K562 (cell line): ENCODE data around the gene ABCC12. TPM values are rescaled to one million over a fixed set of nuclear protein-coding genes. Genes with fewer than 3 reads are reported as not detected.

Source experiments
- ATAC-seq: fragments of 200-7000 bp; cut with Tn5 transposase; 3 replicates; pipeline ENCODE4 v1.9.1; 2020; ENCODE audit warnings: moderate library complexity
- BruUV-seq: library from RNA; stranded (reverse); fragments of 400-500 nt; replicated peaks from 2 replicates; lab custom pipeline; 2021; lab: Mats Ljungman, UMichigan
- CTCF ChIA-PET: fragments of 300-600 bp; formaldehyde crosslinking; extraction: SDS; loops from one replicate; lab custom pipeline; 2021; ENCODE audit warnings: low intra/inter-chr PET ratio; lab: Yijun Ruan, JAX
- POLR2A ChIA-PET: fragments of 300-600, 350-650 bp; sonication (Branson Sonifier 250); formaldehyde crosslinking; extraction: SDS; loops from one replicate; lab custom pipeline; 2021; ENCODE audit warnings: antibody characterized with exemption, inconsistent platforms; lab: Yijun Ruan, JAX
- DNase-seq, 4 experiments: peaks; one replicate each; pipeline versions ENCODE4 v3.0.0 to v3.0.0-alpha.2; 2011 to 2018; ENCODE audit warnings: low spot score in 3 of 4, mixed read lengths in 3 of 4; ENCODE audit errors: extremely low read depth in 1 of 4
- FAIRE-seq: peaks from 2 replicates; lab custom pipeline; 2011; peaks lifted over from hg19 to GRCh38; lab: Jason Lieb, UNC
- H2AFZ ChIP-seq: 2 replicates; pipeline ENCODE4 v1.6.0; 2011; ENCODE audit warnings: low read depth, low read length, control low read depth, inconsistent platforms
- H3K27ac ChIP-seq: fragments of 200-600 bp; 3 replicates; pipeline ENCODE4 v1.8.0; 2011; ENCODE audit warnings: low read depth, mild to moderate bottlenecking, control low read depth, inconsistent platforms, low read length, moderate library complexity, mixed read lengths; ENCODE audit errors: extremely low read depth
- H3K27me3 ChIP-seq, 2 experiments: fragments of 300-600 bp in 1 of 2; 2 replicates in 1 of 2; 3 replicates in 1 of 2; pipeline versions ENCODE4 v1.6.0 to v1.8.0; 2011; ENCODE audit warnings: inconsistent platforms in 2 of 2, low read length in 2 of 2, mild to moderate bottlenecking in 1 of 2, mixed read lengths in 1 of 2, moderate library complexity in 1 of 2; ENCODE audit not compliant: control insufficient read depth in 2 of 2, insufficient read depth in 2 of 2
- H3K36me3 ChIP-seq: fragments of 300-600 bp; 3 replicates; pipeline ENCODE4 v1.8.0; 2011; ENCODE audit warnings: mild to moderate bottlenecking, low read length, inconsistent platforms; ENCODE audit not compliant: control insufficient read depth, insufficient read depth
- H3K4me1 ChIP-seq, 2 experiments: fragments of 200-600 bp in 1 of 2; replicated peaks in 1 of 2; 2 replicates in 1 of 2; 3 replicates in 1 of 2; pipeline versions ENCODE4 v1.5.1 to v1.8.0; 2011; ENCODE audit warnings: inconsistent platforms in 2 of 2, low read length in 2 of 2, mild to moderate bottlenecking in 1 of 2, mixed read lengths in 1 of 2, moderate library complexity in 1 of 2; ENCODE audit not compliant: control insufficient read depth in 2 of 2, insufficient read depth in 2 of 2
- H3K4me2 ChIP-seq: 2 replicates; pipeline ENCODE4 v1.6.1; 2011; ENCODE audit warnings: low read length, control low read depth, inconsistent platforms, mixed read lengths; ENCODE audit not compliant: insufficient read depth
- H3K4me3 ChIP-seq: fragments of 200-600 bp; sonication (generic), shearing (Covaris generic); 2 replicates; pipeline ENCODE4 v1.5.1; 2016; ENCODE audit warnings: control low read depth, inconsistent platforms
- H3K79me2 ChIP-seq: fragments of 200-600 bp; 3 replicates; pipeline ENCODE4 v1.8.0; 2011; ENCODE audit warnings: low read length, inconsistent platforms; ENCODE audit not compliant: control insufficient read depth, insufficient read depth
- H3K9ac ChIP-seq, 2 experiments: 2 replicates each; pipeline versions ENCODE4 v1.6.0 to v1.6.1; 2011; ENCODE audit warnings: low read depth in 2 of 2, low read length in 2 of 2, control low read depth in 1 of 2, inconsistent platforms in 1 of 2, mild to moderate bottlenecking in 1 of 2, mixed read lengths in 1 of 2; ENCODE audit not compliant: insufficient read depth in 1 of 2
- H3K9me1 ChIP-seq: one replicate; pipeline ENCODE4 v1.6.0; 2011; ENCODE audit warnings: inconsistent platforms, mild to moderate bottlenecking, low read length, moderate library complexity; ENCODE audit not compliant: control insufficient read depth, insufficient read depth
- H3K9me3 ChIP-seq: replicated peaks from 2 replicates; pipeline ENCODE4 v1.5.1; 2011; ENCODE audit warnings: low read depth, low read length, inconsistent platforms; ENCODE audit not compliant: control insufficient read depth, insufficient read depth
- H4K20me1 ChIP-seq: replicated peaks from 2 replicates; pipeline ENCODE4 v1.6.1; 2011; ENCODE audit warnings: low read length, inconsistent platforms, mixed read lengths; ENCODE audit not compliant: control insufficient read depth, insufficient read depth
- DEAF1 ChIP-seq: fragments of 450-650 bp; formaldehyde crosslinking; IDR thresholded peaks from 2 replicates; pipeline ENCODE4 v1.4.0; 2020; ENCODE audit warnings: mild to moderate bottlenecking, moderate library complexity
- FOS ChIP-seq: IDR thresholded peaks from 3 replicates; pipeline ENCODE4 v1.6.1; 2011; ENCODE audit not compliant: insufficient read length; ENCODE audit errors: extremely low read depth
- IRF2 ChIP-seq: sonication (generic); formaldehyde crosslinking; IDR thresholded peaks from 2 replicates; pipeline ENCODE4 v1.8.1; 2022; ENCODE audit warnings: mild to moderate bottlenecking, missing genetic modification reagents
- JUNB ChIP-seq: fragments of 450-650 bp; formaldehyde crosslinking; conservative IDR thresholded peaks from 2 replicates; pipeline ENCODE4 v1.4.0; 2020; ENCODE audit warnings: mild to moderate bottlenecking
- MBD1 ChIP-seq: fragments of 250-450 bp; sonication (Bioruptor Pico); IDR thresholded peaks from 2 replicates; pipeline ENCODE4 v1.8.0; 2022; ENCODE audit warnings: inconsistent platforms
- POLR2AphosphoS2 ChIP-seq: IDR thresholded peaks from 2 replicates; pipeline ENCODE4 v1.6.1; 2012; ENCODE audit warnings: low read length, improper control_type of control experiment
- POLR2G ChIP-seq: fragments of 200-400 bp; formaldehyde crosslinking; IDR thresholded peaks from 2 replicates; pipeline ENCODE4 v1.6.1; 2017; ENCODE audit warnings: low read depth, mild to moderate bottlenecking, antibody characterized with exemption, low read length, moderate library complexity
- U2AF2 ChIP-seq: fragments of 200-400 bp; formaldehyde crosslinking; optimal IDR thresholded peaks from 2 replicates; pipeline ENCODE3; 2017; ENCODE audit warnings: low read depth, mild to moderate bottlenecking, low read length
- ZNF217 ChIP-seq: sonication (generic); formaldehyde crosslinking; IDR thresholded peaks from 2 replicates; pipeline ENCODE4 v1.8.0; 2022; ENCODE audit warnings: mild to moderate bottlenecking, missing genetic modification reagents
- ZNF431 ChIP-seq: sonication (generic); formaldehyde crosslinking; IDR thresholded peaks from 2 replicates; pipeline ENCODE4 v1.8.0; 2022; ENCODE audit warnings: mild to moderate bottlenecking, missing genetic modification reagents
- ZNF76 ChIP-seq: fragments of 250-450 bp; sonication (Bioruptor Pico); IDR thresholded peaks from 2 replicates; pipeline ENCODE4 v1.4.0; 2020; ENCODE audit warnings: mild to moderate bottlenecking, moderate library complexity, borderline replicate concordance
- WGBS: fragments of 100-300 bp; shearing (Covaris generic); methylation state at CpG from one replicate; pipeline ENCODE4 v1.1.6; 2016; ENCODE audit warnings: low coverage, mixed read lengths; ENCODE audit not compliant: insufficient coverage; ENCODE audit errors: missing lambda C conversion rate; 5-methylcytosine and 5-hydroxymethylcytosine counted together
- in situ Hi-C: fragments of 300-500 bp; cut with MboI; formaldehyde crosslinking; loops from 4 replicates; pipeline ENCODE4 v1.15.0; 2018; ENCODE audit warnings: inconsistent platforms, mixed read lengths
- intact Hi-C: fragments of 100-400 bp; cut with micrococcal nuclease; formaldehyde crosslinking; loops from 2 replicates; pipeline ENCODE4 v1.14.2; 2022
- polyA plus RNA-seq, 8 experiments: library from polyadenylated mRNA; depleted of rRNA in 4 of 8; stranded (reverse) in 5 of 8; unstranded in 3 of 8; fragments of >200 nt; fragmentation: Nextera tagmentation in 2 of 8; fragmentation: Illumina TruSeq in 1 of 8; extraction: Ambion mirVana in 2 of 8; extraction: Trizol in 1 of 8; gene quantifications; 2 replicates each; pipeline versions ENCODE4 v1.2.1 to v1.2.3, GENCODE V29; 2011 to 2014; ENCODE audit warnings: inconsistent platforms in 1 of 8, missing spikeins in 1 of 8
- total RNA-seq, 7 experiments: library from RNA; depleted of rRNA in 6 of 7; stranded (reverse); fragments of >200 nt in 6 of 7; fragmentation: Illumina TruSeq in 2 of 7; extraction: Trizol in 2 of 7; gene quantifications; 2 replicates each; pipeline versions ENCODE4 v1.2.1 to v1.2.3, GENCODE V29; 2011 to 2021; ENCODE audit warnings: low replicate concordance in 1 of 7
- TF ChIP-seq, protein P1 (sequence below): sonication (generic); formaldehyde crosslinking; IDR thresholded peaks from 2 replicates; pipeline ENCODE4 v1.8.0; 2022; ENCODE audit warnings: mild to moderate bottlenecking, missing genetic modification reagents

ABCC12 gene
- total and polyA plus RNA-seq, 9 of the 15 experiments (the other 6 are each of a cell fraction or from before 2014, with no cell fraction given): not detected

DNA sequence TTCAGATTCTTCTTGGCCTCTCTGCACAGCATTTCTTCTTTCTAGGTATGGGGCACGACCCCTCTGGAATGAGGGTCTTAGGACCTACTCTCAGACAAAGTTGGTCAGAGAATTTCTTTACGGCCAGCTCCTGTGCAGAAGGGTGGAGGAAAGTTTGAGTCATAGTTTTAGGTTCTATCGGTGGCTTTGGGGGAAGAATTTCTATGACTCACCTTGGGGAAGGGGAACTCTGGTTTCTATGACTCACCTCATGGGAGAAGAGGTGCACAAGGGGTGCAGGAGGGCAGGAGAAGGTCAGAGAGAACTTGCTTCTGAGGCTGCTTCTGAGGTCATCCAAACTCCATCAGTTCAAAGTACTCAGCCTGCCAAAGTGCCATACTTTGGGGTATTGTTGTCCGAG lies 2.5 kb upstream of the ABCC12 start (continued):
- no peak for TF ChIP-seq IRF2 (CRISPR knock-in tag)
- TF ChIP-seq JUNB (CRISPR knock-in tag): peak; percentile 70; the same call in 1 of the 2 replicates
- peak; percentile 19 for TF ChIP-seq FOS
- TF ChIP-seq ZNF217 (CRISPR knock-in tag): no peak
- no peak for TF ChIP-seq POLR2AphosphoS2

- Histone ChIP-seq H3K4me3 (no peak overlapping the region), H3K27ac (no peak overlapping the region), H2AFZ (no peak overlapping the region), H3K4me2 (no peak overlapping the region), H3K36me3 (no peaks in the 10 kb centered on the region), H3K79me2 (no peaks in the 10 kb centered on the region), H3K9me3 (no peaks in the 10 kb centered on the region), H3K9ac (no peak overlapping the region), H3K9me1 (no peaks in the 10 kb centered on the region), H3K27me3 (peaks cover 7 to 47% of the 10 kb centered on the region in 2 experiments; a peak in 3 of 5 replicates), H4K20me1 (no peaks in the 10 kb centered on the region), H3K4me1 (peaks cover 0 to 3% of the 10 kb centered on the region in 2 experiments; a peak in 2 of 5 replicates)
- BruUV-seq: no TSS peak
- CTCF ChIA-PET: no interaction called here
- 0% methylated on average over 4 of the region's 4 CpGs for WGBS
- TF ChIP-seq ZNF431 (CRISPR knock-in tag) (no peak), MBD1 (CRISPR knock-in tag) (no peak), DEAF1 (CRISPR knock-in tag) (no peak), POLR2G (no peak), ZNF76 (CRISPR knock-in tag) (no peak), U2AF2 (no peak)
- TF ChIP-seq, protein P1, sequence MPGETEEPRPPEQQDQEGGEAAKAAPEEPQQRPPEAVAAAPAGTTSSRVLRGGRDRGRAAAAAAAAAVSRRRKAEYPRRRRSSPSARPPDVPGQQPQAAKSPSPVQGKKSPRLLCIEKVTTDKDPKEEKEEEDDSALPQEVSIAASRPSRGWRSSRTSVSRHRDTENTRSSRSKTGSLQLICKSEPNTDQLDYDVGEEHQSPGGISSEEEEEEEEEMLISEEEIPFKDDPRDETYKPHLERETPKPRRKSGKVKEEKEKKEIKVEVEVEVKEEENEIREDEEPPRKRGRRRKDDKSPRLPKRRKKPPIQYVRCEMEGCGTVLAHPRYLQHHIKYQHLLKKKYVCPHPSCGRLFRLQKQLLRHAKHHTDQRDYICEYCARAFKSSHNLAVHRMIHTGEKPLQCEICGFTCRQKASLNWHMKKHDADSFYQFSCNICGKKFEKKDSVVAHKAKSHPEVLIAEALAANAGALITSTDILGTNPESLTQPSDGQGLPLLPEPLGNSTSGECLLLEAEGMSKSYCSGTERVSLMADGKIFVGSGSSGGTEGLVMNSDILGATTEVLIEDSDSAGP (CRISPR knock-in tag): no peak
- in situ Hi-C loops (no loop called here), intact Hi-C loops (loop anchor here (2.0 to 10.0 kb wide), 3 partner anchors 39 to 1121 kb away; no protein-coding TSS in a partner anchor)
- DNase-seq: no peak
- no peak for FAIRE-seq
- ATAC-seq: no peak
- POLR2A ChIA-PET: interaction anchor here (0.6 kb wide), 1 partner anchor 1239 kb away, joined by 3 read pairs; no protein-coding TSS in a partner anchor
Measured at GRCh38 chr16:48157794-48158193, 2.0 kb upstream of the ABCC12 start.
